ENCODE results near the gene ERFL. TPM values are rescaled to one million over a fixed set of nuclear protein-coding genes. Genes with fewer than 3 reads are reported as not detected.

ERFL gene
- total and polyA plus RNA-seq, 2 experiments from 2014 or later, result 0.69 TPM; not detected in 1

GRCh38 chr19:41869374-41869955 is 58.8 kb downstream of the ERFL start (continued):
- TF ChIP-seq, protein P1, sequence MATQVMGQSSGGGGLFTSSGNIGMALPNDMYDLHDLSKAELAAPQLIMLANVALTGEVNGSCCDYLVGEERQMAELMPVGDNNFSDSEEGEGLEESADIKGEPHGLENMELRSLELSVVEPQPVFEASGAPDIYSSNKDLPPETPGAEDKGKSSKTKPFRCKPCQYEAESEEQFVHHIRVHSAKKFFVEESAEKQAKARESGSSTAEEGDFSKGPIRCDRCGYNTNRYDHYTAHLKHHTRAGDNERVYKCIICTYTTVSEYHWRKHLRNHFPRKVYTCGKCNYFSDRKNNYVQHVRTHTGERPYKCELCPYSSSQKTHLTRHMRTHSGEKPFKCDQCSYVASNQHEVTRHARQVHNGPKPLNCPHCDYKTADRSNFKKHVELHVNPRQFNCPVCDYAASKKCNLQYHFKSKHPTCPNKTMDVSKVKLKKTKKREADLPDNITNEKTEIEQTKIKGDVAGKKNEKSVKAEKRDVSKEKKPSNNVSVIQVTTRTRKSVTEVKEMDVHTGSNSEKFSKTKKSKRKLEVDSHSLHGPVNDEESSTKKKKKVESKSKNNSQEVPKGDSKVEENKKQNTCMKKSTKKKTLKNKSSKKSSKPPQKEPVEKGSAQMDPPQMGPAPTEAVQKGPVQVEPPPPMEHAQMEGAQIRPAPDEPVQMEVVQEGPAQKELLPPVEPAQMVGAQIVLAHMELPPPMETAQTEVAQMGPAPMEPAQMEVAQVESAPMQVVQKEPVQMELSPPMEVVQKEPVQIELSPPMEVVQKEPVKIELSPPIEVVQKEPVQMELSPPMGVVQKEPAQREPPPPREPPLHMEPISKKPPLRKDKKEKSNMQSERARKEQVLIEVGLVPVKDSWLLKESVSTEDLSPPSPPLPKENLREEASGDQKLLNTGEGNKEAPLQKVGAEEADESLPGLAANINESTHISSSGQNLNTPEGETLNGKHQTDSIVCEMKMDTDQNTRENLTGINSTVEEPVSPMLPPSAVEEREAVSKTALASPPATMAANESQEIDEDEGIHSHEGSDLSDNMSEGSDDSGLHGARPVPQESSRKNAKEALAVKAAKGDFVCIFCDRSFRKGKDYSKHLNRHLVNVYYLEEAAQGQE (IDR thresholded peaks at IDR 0.05; ENCODE audit: unreplicated experiment), result no peak

DNA sequence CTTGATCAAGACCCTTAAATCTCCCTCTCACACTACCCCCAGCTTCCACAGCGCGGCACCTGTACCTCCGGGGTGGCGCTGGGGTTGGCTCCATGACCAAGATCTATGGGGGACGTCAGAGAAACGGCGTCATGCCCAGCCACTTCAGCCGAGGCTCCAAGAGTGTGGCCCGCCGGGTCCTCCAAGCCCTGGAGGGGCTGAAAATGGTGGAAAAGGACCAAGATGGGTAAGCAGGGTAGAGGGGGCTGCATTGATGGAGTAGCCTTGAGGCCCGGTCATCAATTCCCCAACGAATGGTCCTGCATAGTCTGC is 59.3 kb downstream of the ERFL start:
- H3K27ac ChIP-seq (ENCODE audit: low read depth), result peak overlapping the region; percentile 98
- peaks cover 43% of the 10 kb centered on the region for H3K79me2 ChIP-seq (replicated peaks; ENCODE audit: insufficient read depth)
- no peaks in the 10 kb centered on the region for H3K9me2 ChIP-seq (ENCODE audit: insufficient read depth)
- peaks cover 19% of the 10 kb centered on the region for H3K4me1 ChIP-seq (ENCODE audit: insufficient read depth)
- Mint-ChIP-seq H3K27ac (peak overlapping the region; percentile 23; the same call in 1 of the 2 replicates), H3K9me3 (no peaks in the 10 kb centered on the region), H3K36me3 (ENCODE audit: low read depth) (peaks cover 80% of the 10 kb centered on the region), H3K27me3 (ENCODE audit: insufficient read depth, low read depth, poor library complexity) (peaks cover 38% of the 10 kb centered on the region), H3K4me1 (peaks cover 19% of the 10 kb centered on the region), H3K4me3 (no peak overlapping the region)
- ATAC-seq (no peak), DNase-seq (ENCODE audit: low spot score) (no peak)
- peaks cover 60% of the 10 kb centered on the region for H4K20me1 ChIP-seq (replicated peaks; ENCODE audit: insufficient read depth)
- peaks cover 85% of the 10 kb centered on the region for H3F3A ChIP-seq (replicated peaks; ENCODE audit: low read depth)
- no peak overlapping the region for H2AFZ ChIP-seq
- H3K4me3 ChIP-seq, result no peak overlapping the region
- no peak overlapping the region for H3K4me2 ChIP-seq
- peaks cover 65% of the 10 kb centered on the region for H3K36me3 ChIP-seq (ENCODE audit: insufficient read depth)
- no peaks in the 10 kb centered on the region for H3K27me3 ChIP-seq (ENCODE audit: insufficient read depth)
- TF ChIP-seq, protein P2, sequence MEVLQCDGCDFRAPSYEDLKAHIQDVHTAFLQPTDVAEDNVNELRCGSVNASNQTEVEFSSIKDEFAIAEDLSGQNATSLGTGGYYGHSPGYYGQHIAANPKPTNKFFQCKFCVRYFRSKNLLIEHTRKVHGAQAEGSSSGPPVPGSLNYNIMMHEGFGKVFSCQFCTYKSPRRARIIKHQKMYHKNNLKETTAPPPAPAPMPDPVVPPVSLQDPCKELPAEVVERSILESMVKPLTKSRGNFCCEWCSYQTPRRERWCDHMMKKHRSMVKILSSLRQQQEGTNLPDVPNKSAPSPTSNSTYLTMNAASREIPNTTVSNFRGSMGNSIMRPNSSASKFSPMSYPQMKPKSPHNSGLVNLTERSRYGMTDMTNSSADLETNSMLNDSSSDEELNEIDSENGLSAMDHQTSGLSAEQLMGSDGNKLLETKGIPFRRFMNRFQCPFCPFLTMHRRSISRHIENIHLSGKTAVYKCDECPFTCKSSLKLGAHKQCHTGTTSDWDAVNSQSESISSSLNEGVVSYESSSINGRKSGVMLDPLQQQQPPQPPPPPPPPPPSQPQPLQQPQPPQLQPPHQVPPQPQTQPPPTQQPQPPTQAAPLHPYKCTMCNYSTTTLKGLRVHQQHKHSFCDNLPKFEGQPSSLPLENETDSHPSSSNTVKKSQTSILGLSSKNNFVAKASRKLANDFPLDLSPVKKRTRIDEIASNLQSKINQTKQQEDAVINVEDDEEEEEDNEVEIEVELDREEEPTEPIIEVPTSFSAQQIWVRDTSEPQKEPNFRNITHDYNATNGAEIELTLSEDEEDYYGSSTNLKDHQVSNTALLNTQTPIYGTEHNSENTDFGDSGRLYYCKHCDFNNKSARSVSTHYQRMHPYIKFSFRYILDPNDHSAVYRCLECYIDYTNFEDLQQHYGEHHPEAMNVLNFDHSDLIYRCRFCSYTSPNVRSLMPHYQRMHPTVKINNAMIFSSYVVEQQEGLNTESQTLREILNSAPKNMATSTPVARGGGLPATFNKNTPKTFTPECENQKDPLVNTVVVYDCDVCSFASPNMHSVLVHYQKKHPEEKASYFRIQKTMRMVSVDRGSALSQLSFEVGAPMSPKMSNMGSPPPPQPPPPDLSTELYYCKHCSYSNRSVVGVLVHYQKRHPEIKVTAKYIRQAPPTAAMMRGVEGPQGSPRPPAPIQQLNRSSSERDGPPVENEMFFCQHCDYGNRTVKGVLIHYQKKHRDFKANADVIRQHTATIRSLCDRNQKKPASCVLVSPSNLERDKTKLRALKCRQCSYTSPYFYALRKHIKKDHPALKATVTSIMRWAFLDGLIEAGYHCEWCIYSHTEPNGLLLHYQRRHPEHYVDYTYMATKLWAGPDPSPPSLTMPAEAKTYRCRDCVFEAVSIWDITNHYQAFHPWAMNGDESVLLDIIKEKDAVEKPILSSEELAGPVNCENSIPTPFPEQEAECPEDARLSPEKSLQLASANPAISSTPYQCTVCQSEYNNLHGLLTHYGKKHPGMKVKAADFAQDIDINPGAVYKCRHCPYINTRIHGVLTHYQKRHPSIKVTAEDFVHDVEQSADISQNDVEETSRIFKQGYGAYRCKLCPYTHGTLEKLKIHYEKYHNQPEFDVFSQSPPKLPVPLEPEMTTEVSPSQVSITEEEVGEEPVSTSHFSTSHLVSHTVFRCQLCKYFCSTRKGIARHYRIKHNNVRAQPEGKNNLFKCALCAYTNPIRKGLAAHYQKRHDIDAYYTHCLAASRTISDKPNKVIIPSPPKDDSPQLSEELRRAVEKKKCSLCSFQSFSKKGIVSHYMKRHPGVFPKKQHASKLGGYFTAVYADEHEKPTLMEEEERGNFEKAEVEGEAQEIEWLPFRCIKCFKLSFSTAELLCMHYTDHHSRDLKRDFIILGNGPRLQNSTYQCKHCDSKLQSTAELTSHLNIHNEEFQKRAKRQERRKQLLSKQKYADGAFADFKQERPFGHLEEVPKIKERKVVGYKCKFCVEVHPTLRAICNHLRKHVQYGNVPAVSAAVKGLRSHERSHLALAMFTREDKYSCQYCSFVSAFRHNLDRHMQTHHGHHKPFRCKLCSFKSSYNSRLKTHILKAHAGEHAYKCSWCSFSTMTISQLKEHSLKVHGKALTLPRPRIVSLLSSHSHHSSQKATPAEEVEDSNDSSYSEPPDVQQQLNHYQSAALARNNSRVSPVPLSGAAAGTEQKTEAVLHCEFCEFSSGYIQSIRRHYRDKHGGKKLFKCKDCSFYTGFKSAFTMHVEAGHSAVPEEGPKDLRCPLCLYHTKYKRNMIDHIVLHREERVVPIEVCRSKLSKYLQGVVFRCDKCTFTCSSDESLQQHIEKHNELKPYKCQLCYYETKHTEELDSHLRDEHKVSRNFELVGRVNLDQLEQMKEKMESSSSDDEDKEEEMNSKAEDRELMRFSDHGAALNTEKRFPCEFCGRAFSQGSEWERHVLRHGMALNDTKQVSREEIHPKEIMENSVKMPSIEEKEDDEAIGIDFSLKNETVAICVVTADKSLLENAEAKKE (CRISPR knock-in tag; IDR thresholded peaks at IDR 0.05), result no peak
- TF ChIP-seq ZNF114 (CRISPR knock-in tag; IDR thresholded peaks at IDR 0.05) (no peak), EZH2phosphoT487 (IDR thresholded peaks at IDR 0.05; ENCODE audit: unreplicated experiment) (no peak), JUNB (IDR thresholded peaks at IDR 0.05; ENCODE audit: unreplicated experiment) (no peak), CREB1 (CRISPR knock-in tag; IDR thresholded peaks at IDR 0.05; ENCODE audit: low read depth) (no peak), STAT1 (IDR thresholded peaks at IDR 0.05; ENCODE audit: unreplicated experiment) (no peak), NANOG (IDR thresholded peaks at IDR 0.05; ENCODE audit: borderline replicate concordance) (no peak)
- TF ChIP-seq, protein P3, sequence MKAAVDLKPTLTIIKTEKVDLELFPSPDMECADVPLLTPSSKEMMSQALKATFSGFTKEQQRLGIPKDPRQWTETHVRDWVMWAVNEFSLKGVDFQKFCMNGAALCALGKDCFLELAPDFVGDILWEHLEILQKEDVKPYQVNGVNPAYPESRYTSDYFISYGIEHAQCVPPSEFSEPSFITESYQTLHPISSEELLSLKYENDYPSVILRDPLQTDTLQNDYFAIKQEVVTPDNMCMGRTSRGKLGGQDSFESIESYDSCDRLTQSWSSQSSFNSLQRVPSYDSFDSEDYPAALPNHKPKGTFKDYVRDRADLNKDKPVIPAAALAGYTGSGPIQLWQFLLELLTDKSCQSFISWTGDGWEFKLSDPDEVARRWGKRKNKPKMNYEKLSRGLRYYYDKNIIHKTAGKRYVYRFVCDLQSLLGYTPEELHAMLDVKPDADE (IDR thresholded peaks at IDR 0.05), result no peak
- TF ChIP-seq, protein P1 (IDR thresholded peaks at IDR 0.05; ENCODE audit: unreplicated experiment), result no peak

Data from GM23338 (cell line).